OCI-LY7 (cell line): ENCODE results near the gene CEP164. TPM values are rescaled to one million over a fixed set of nuclear protein-coding genes. Genes with fewer than 3 reads are reported as not detected.

Source experiments
- BruUV-seq: library from RNA; stranded (reverse); fragments of 400-500 nt; replicated peaks from 2 replicates; lab custom pipeline; 2021; lab: Mats Ljungman, UMichigan
- CTCF ChIA-PET: fragments of 300-600 bp; sonication (Branson Sonifier 250); formaldehyde crosslinking; loops from one replicate; lab custom pipeline; 2022; ENCODE audit warnings: antibody characterized with exemption; ENCODE audit not compliant: unreplicated experiment; lab: Charles Lee
- POLR2A ChIA-PET: fragments of 300-600 bp; sonication (Branson Sonifier 250); formaldehyde crosslinking; loops from one replicate; lab custom pipeline; 2022; ENCODE audit warnings: antibody characterized with exemption; lab: Charles Lee
- DNase-seq: peaks from one replicate; pipeline ENCODE4 v3.0.0-alpha.2; 2015; ENCODE audit warnings: low spot score
- H2AFZ ChIP-seq: fragments of 200-600 bp; sonication (generic), shearing (Covaris generic); 2 replicates; pipeline ENCODE4 v1.6.1; 2014; ENCODE audit warnings: mild to moderate bottlenecking, antibody characterized with exemption, low read length, moderate library complexity
- H3K27ac ChIP-seq: fragments of 200-600 bp; sonication (generic); 2 replicates; pipeline ENCODE4 v1.5.1; 2014; ENCODE audit warnings: mixed run types, low read depth, mild to moderate bottlenecking, moderate library complexity, low read length, inconsistent platforms; ENCODE audit not compliant: poor library complexity, severe bottlenecking
- H3K36me3 ChIP-seq: fragments of 200-600 bp; sonication (generic); 2 replicates; pipeline ENCODE4 v1.6.1; 2014; ENCODE audit warnings: mild to moderate bottlenecking, antibody characterized with exemption, low read length, moderate library complexity, mixed read lengths; ENCODE audit not compliant: insufficient read depth
- H3K4me1 ChIP-seq: fragments of 200-600 bp; sonication (generic); 2 replicates; pipeline ENCODE4 v1.5.1; 2014; ENCODE audit warnings: mild to moderate bottlenecking, low read length; ENCODE audit not compliant: insufficient read depth, poor library complexity, severe bottlenecking
- H3K4me2 ChIP-seq: fragments of 200-600 bp; sonication (generic); 2 replicates; pipeline ENCODE4 v1.6.1; 2014; ENCODE audit warnings: mild to moderate bottlenecking, low read length
- H3K4me3 ChIP-seq: fragments of 200-600 bp; sonication (generic); 2 replicates; pipeline ENCODE4 v1.5.1; 2014; ENCODE audit warnings: mild to moderate bottlenecking, low read depth, low read length; ENCODE audit not compliant: poor library complexity, severe bottlenecking
- H3K79me2 ChIP-seq: fragments of 200-600 bp; sonication (generic); 2 replicates; pipeline ENCODE4 v1.6.1; 2016; ENCODE audit warnings: low read depth, mild to moderate bottlenecking, low read length, moderate library complexity, mixed read lengths; ENCODE audit not compliant: insufficient read depth
- H3K9me2 ChIP-seq: fragments of 200-600 bp; sonication (generic); 2 replicates; pipeline ENCODE4 v1.6.1; 2016; ENCODE audit warnings: mild to moderate bottlenecking, low read length, mixed read lengths; ENCODE audit not compliant: insufficient read depth
- H3K9me3 ChIP-seq: fragments of 200-600 bp; sonication (generic); 2 replicates; pipeline ENCODE4 v1.6.1; 2014; ENCODE audit warnings: mild to moderate bottlenecking, mixed run types, low read length, mixed read lengths
- H4K20me1 ChIP-seq: fragments of 200-600 bp; sonication (generic); 2 replicates; pipeline ENCODE4 v1.6.1; 2014; ENCODE audit warnings: mild to moderate bottlenecking, antibody characterized with exemption, low read length, moderate library complexity, mixed read lengths; ENCODE audit not compliant: insufficient read depth
- EZH2phosphoT487 ChIP-seq: fragments of 200-600 bp; sonication (generic); IDR thresholded peaks from 2 replicates; pipeline ENCODE4 v1.6.1; 2018; ENCODE audit warnings: low read depth, borderline replicate concordance, mild to moderate bottlenecking, mixed run types, antibody characterized with exemption, low read length, moderate library complexity, mixed read lengths
- intact Hi-C: fragments of 100-400 bp; cut with micrococcal nuclease; formaldehyde crosslinking; loops from one replicate; pipeline ENCODE4 v1.10.0; 2022; ENCODE audit not compliant: unreplicated experiment
- total RNA-seq, 2 experiments: library from RNA; depleted of rRNA in 1 of 2; stranded (reverse); fragments of >200 nt in 1 of 2; shearing (Covaris generic) in 1 of 2; gene quantifications; 2 replicates each; pipeline ENCODE4 v1.2.3, GENCODE V29; 2014 to 2022
- TF ChIP-seq, protein P1 (sequence below): fragments of 200-600 bp; sonication (generic); conservative IDR thresholded peaks from 2 replicates; pipeline ENCODE4 v1.5.1; 2014; ENCODE audit warnings: mild to moderate bottlenecking, antibody characterized with exemption, low read length, moderate library complexity, mixed read lengths

The CEP164 gene
- total RNA-seq, 2 experiments from 2014 or later, result 25.3 to 48.7 TPM

GRCh38 chr11:117369534-117369933, 41.9 kb downstream of the CEP164 start:
- Histone ChIP-seq H4K20me1 (no peaks in the 10 kb centered on the region), H3K4me3 (no peak overlapping the region), H3K27ac (no peak overlapping the region), H3K9me2 (no peaks in the 10 kb centered on the region), H3K9me3 (no peaks in the 10 kb centered on the region), H3K4me1 (no peaks in the 10 kb centered on the region), H3K4me2 (no peak overlapping the region), H2AFZ (no peak overlapping the region), H3K79me2 (no peaks in the 10 kb centered on the region), H3K36me3 (peaks cover 52% of the 10 kb centered on the region)
- no peak for DNase-seq
- TF ChIP-seq EZH2phosphoT487, result no peak
- TF ChIP-seq, protein P1, sequence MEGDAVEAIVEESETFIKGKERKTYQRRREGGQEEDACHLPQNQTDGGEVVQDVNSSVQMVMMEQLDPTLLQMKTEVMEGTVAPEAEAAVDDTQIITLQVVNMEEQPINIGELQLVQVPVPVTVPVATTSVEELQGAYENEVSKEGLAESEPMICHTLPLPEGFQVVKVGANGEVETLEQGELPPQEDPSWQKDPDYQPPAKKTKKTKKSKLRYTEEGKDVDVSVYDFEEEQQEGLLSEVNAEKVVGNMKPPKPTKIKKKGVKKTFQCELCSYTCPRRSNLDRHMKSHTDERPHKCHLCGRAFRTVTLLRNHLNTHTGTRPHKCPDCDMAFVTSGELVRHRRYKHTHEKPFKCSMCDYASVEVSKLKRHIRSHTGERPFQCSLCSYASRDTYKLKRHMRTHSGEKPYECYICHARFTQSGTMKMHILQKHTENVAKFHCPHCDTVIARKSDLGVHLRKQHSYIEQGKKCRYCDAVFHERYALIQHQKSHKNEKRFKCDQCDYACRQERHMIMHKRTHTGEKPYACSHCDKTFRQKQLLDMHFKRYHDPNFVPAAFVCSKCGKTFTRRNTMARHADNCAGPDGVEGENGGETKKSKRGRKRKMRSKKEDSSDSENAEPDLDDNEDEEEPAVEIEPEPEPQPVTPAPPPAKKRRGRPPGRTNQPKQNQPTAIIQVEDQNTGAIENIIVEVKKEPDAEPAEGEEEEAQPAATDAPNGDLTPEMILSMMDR, result no peak
- CTCF ChIA-PET, result no interaction called here
- POLR2A ChIA-PET, result interaction anchor here (0.6 kb wide), 1 partner anchor 22 kb away, joined by 3 read pairs; no protein-coding TSS in a partner anchor
- intact Hi-C loops, result no loop called here
- BruUV-seq, result no TSS peak

DNA sequence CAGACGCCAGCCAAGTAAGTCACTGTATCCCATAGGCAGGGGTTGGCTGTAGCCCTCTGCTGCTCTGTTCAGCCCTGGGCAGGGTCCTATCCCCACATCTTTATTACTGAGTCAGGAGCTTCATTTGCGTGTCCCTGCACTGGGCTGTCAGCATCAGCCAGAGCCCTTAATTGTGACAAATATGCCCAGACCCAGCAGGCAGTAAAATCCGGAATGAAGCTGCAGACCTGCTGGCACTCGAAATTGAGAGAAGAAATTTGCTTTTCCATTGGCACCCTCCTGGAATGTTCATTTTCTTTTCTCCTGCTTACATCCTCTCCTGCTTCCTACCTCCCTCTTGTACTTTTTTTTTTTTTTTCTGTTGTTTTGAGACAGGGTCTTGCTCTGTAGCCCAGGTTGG, 43.8 kb downstream of the CEP164 start:
- CTCF ChIA-PET, result no interaction called here
- no peak overlapping the region for H3K4me3 ChIP-seq
- H4K20me1 ChIP-seq, result no peaks in the 10 kb centered on the region
- no TSS peak for BruUV-seq
- no peak for DNase-seq
- no peaks in the 10 kb centered on the region for H3K9me3 ChIP-seq
- H3K79me2 ChIP-seq, result no peaks in the 10 kb centered on the region
- no peak overlapping the region for H3K4me2 ChIP-seq
- H3K36me3 ChIP-seq, result peaks cover 60% of the 10 kb centered on the region
- H3K9me2 ChIP-seq, result no peaks in the 10 kb centered on the region
- no peak for TF ChIP-seq EZH2phosphoT487
- intact Hi-C loops, result no loop called here
- POLR2A ChIA-PET, result no interaction called here
- no peaks in the 10 kb centered on the region for H3K4me1 ChIP-seq
- H2AFZ ChIP-seq, result no peak overlapping the region
- no peak overlapping the region for H3K27ac ChIP-seq

- Histone ChIP-seq H3K9me3 (no peaks in the 10 kb centered on the region), H4K20me1 (no peaks in the 10 kb centered on the region), H3K9me2 (no peaks in the 10 kb centered on the region), H3K4me2 (no peak overlapping the region), H3K4me3 (no peak overlapping the region), H3K4me1 (no peaks in the 10 kb centered on the region), H3K27ac (no peak overlapping the region), H3K36me3 (peaks cover 49% of the 10 kb centered on the region), H2AFZ (no peak overlapping the region), H3K79me2 (no peaks in the 10 kb centered on the region)
- POLR2A ChIA-PET, result no interaction called here
- CTCF ChIA-PET, result no interaction called here
- intact Hi-C loops, result no loop called here
- TF ChIP-seq EZH2phosphoT487, result no peak
- TF ChIP-seq, protein P1, result no peak
- no peak for DNase-seq
- no TSS peak for BruUV-seq
Observed at GRCh38 chr11:117374316-117375055, 46.8 kb downstream of the CEP164 start.
